Central memory CD8-positive, alpha-beta T cell (primary cell): ENCODE data around the gene DNAH3.
"Not testable (repeated sequence)": the region's sequence is repeated elsewhere in the genome, so short reads cannot be mapped to it uniquely, and the experiment has no call there.

Experiments used
- ATAC-seq: fragments of 150-1000 bp; cut with Tn5 transposase; replicated peaks from 2 replicates; pipeline ENCODE4 v1.10.0; 2022; ENCODE audit warnings: mild to moderate bottlenecking, moderate FRiP score, moderate number of reproducible peaks; ENCODE audit not compliant: poor library complexity, severe bottlenecking; ENCODE audit errors: extremely low read depth
- DNase-seq, 2 donors: peaks; one replicate each; pipeline ENCODE4 v3.0.0; 2021; ENCODE audit warnings: low spot score in 2 of 2
- H3K27ac Mint-ChIP-seq: one replicate; pipeline ENCODE4 v1.8.0; 2022; ENCODE audit warnings: low read depth, mild to moderate bottlenecking, moderate library complexity, mixed read lengths
- H3K27me3 Mint-ChIP-seq: one replicate; pipeline ENCODE4 v1.8.0; 2022; ENCODE audit warnings: mixed read lengths
- H3K36me3 Mint-ChIP-seq: one replicate; pipeline ENCODE4 v1.8.0; 2022; ENCODE audit warnings: mild to moderate bottlenecking, moderate library complexity, mixed read lengths; ENCODE audit not compliant: insufficient read depth
- H3K4me1 Mint-ChIP-seq: one replicate; pipeline ENCODE4 v1.8.0; 2022; ENCODE audit warnings: mixed read lengths
- H3K4me3 Mint-ChIP-seq: one replicate; pipeline ENCODE4 v1.8.0; 2022; ENCODE audit warnings: mild to moderate bottlenecking, moderate library complexity, mixed read lengths
- H3K9me3 Mint-ChIP-seq: one replicate; pipeline ENCODE4 v1.8.0; 2022; ENCODE audit warnings: mixed read lengths

DNAH3 gene

GRCh38 chr16:20950294-20950693 is 200.4 kb downstream of the DNAH3 start:
- DNase-seq, result no peak
- ATAC-seq, result no peak
- no peak overlapping the region for H3K27ac Mint-ChIP-seq
- H3K36me3 Mint-ChIP-seq, result no peaks in the 10 kb centered on the region
- no peaks in the 10 kb centered on the region for H3K9me3 Mint-ChIP-seq
- peaks cover 7% of the 10 kb centered on the region for H3K27me3 Mint-ChIP-seq
- H3K4me1 Mint-ChIP-seq, result no peaks in the 10 kb centered on the region
- H3K4me3 Mint-ChIP-seq, result no peak overlapping the region

GRCh38 chr16:20949660-20950059 is 201.0 kb downstream of the DNAH3 start:
- Mint-ChIP-seq H3K36me3 (peaks cover 2% of the 10 kb centered on the region), H3K4me3 (no peak overlapping the region), H3K27ac (no peak overlapping the region), H3K9me3 (no peaks in the 10 kb centered on the region), H3K4me1 (no peaks in the 10 kb centered on the region), H3K27me3 (peaks cover 7% of the 10 kb centered on the region)
- no peak for DNase-seq
- no peak for ATAC-seq

- ATAC-seq, result no peak
- no peak for DNase-seq
- Mint-ChIP-seq H3K4me3 (no peak overlapping the region), H3K9me3 (no peaks in the 10 kb centered on the region), H3K4me1 (no peaks in the 10 kb centered on the region), H3K27me3 (peaks cover 7% of the 10 kb centered on the region), H3K27ac (no peak overlapping the region), H3K36me3 (peaks cover 2% of the 10 kb centered on the region)
Observed at GRCh38 chr16:20948444-20948843, 202.2 kb downstream of the DNAH3 start.

GRCh38 chr16:20946015-20946629 is 204.5 kb downstream of the DNAH3 start:
- no peak overlapping the region for H3K27ac Mint-ChIP-seq

DNA sequence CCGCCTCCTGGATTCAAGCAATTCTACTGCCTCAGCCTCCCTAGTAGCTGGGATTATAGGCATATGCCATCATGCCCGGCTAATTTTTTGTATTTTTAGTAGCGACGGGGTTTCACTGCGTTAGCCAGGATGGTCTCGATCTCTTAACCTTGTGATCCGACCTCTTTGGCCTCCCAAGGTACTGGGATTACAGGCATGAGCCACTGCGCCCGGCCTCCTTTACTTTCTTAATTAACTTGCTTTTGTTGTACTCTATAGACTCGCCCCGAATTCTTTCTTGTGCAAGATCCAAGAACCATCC is 205.1 kb downstream of the DNAH3 start:
- not testable (repeated sequence) for ATAC-seq, H3K27me3 Mint-ChIP-seq, H3K27ac Mint-ChIP-seq, H3K4me3 Mint-ChIP-seq, H3K4me1 Mint-ChIP-seq, H3K9me3 Mint-ChIP-seq, DNase-seq, H3K36me3 Mint-ChIP-seq

More at GRCh38 chr16:20946015-20946629, 204.5 kb downstream of the DNAH3 start:
- no peak for DNase-seq
- peaks cover 2% of the 10 kb centered on the region for H3K36me3 Mint-ChIP-seq
- no peaks in the 10 kb centered on the region for H3K9me3 Mint-ChIP-seq
- no peak for ATAC-seq
- H3K4me1 Mint-ChIP-seq, result peaks cover 5% of the 10 kb centered on the region
- no peak overlapping the region for H3K4me3 Mint-ChIP-seq
- H3K27me3 Mint-ChIP-seq, result no peaks in the 10 kb centered on the region

- peaks cover 7% of the 10 kb centered on the region for H3K4me1 Mint-ChIP-seq
- peak in 1 of 2 donors; percentile 12 for DNase-seq
- peak; percentile 52 for ATAC-seq
- no peaks in the 10 kb centered on the region for H3K27me3 Mint-ChIP-seq
- peaks cover 2% of the 10 kb centered on the region for H3K36me3 Mint-ChIP-seq
- H3K27ac Mint-ChIP-seq, result no peak overlapping the region
- no peaks in the 10 kb centered on the region for H3K9me3 Mint-ChIP-seq
- no peak overlapping the region for H3K4me3 Mint-ChIP-seq
Observed at GRCh38 chr16:20944861-20945574, 205.6 kb downstream of the DNAH3 start.

DNA sequence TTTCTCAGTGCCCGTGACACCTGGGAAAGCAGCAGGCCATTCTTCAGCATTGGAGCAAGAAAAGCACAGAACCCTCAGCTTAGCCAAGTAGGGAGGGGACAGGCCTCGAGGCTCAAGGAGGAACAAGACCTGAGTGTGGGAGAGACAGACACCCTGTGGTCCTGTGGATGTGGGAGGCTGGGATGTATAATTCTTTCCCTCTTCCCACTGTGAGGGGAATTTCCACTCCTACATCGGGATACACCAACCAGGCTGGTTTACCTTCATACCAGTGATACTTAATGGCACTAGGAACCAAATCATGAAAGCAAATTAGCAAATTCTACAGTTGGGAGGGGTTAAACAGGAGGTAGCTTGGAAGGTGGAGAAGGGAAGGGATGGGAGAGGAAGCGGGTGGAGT is 208.4 kb downstream of the DNAH3 start:
- ATAC-seq (no peak), DNase-seq (no peak)
- Mint-ChIP-seq H3K36me3 (peaks cover 2% of the 10 kb centered on the region), H3K4me3 (no peak overlapping the region), H3K27me3 (no peaks in the 10 kb centered on the region), H3K4me1 (peaks cover 7% of the 10 kb centered on the region), H3K27ac (no peak overlapping the region), H3K9me3 (no peaks in the 10 kb centered on the region)

DNA sequence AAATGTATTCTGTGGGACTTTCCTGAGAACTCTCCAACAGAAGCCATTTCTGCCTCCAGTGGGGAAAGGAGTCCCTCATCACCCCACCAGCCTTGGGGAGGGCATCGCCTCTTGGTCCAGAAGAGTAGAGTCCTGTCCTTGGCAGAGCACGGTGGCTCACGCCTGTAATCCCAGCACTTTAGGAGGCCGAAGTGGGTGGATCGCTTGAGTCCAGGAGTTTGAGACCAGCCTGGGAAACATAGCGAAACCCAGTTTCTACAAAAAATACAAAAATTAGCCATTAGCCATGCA is 209.1 kb downstream of the DNAH3 start:
- Mint-ChIP-seq H3K27ac (no peak overlapping the region), H3K36me3 (peaks cover 2% of the 10 kb centered on the region), H3K4me3 (no peak overlapping the region), H3K27me3 (no peaks in the 10 kb centered on the region), H3K9me3 (no peaks in the 10 kb centered on the region), H3K4me1 (peaks cover 7% of the 10 kb centered on the region)
- no peak for ATAC-seq
- no peak for DNase-seq

DNA sequence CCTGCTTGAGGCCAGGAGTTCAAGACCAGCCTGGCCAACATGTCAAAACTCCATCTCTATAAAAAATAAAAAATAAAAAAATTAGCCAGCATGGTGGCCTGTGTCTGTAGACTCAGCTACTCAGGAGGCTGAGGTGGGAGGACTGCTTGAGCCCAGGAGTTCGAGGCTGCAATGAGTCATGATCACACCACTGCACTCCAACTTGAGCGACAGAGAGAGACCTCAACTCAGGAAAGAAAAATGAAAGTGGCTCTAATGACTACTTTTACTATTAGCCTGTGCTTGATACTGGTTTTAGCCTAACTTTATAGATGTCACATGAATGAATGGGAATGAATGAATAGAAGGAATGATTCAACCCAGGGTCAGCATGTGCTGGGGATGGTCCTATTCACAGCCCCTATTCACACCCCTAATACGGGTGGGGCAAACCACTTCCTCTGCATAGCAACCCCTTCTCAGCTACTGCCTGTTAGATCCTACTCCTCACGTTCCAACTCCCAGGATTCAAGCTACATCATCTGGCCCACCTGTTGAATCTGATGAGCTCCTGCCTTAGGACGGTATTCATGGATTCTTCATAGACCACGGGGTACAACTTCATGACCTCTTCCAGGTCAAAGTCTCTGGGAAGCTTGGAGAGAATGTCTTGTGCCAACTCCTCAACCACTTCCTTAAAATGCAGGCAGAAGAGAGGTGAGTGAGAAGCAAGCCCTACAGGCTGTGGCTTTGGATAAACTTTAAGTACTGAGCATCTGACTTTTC is 209.6 kb downstream of the DNAH3 start:
- H3K27ac Mint-ChIP-seq, result no peak overlapping the region
- H3K36me3 Mint-ChIP-seq, result peaks cover 2% of the 10 kb centered on the region
- H3K27me3 Mint-ChIP-seq, result no peaks in the 10 kb centered on the region
- peaks cover 7% of the 10 kb centered on the region for H3K4me1 Mint-ChIP-seq
- H3K9me3 Mint-ChIP-seq, result no peaks in the 10 kb centered on the region
- no peak overlapping the region for H3K4me3 Mint-ChIP-seq
- ATAC-seq (no peak), DNase-seq (no peak)

DNA sequence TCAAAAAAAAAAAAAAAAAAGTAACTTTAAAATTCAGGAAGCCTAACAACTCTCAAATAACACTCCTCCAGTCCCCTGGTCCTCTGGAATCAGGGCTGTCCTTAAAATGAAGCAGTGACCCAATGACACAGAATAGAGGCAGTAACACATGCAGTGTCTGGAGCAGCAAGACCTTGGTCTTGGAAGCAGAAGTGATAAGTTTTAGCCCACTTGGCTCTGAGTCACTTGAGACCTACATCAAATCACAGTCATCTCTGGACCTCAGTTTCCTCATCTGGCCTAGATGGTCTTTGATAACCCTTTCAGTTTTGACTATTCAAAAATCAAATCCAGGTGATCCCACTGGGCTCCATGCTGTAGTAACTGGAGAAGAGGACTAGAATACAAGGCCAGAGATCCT is 211.0 kb downstream of the DNAH3 start:
- ATAC-seq, result no peak
- no peaks in the 10 kb centered on the region for H3K36me3 Mint-ChIP-seq
- H3K27ac Mint-ChIP-seq, result no peak overlapping the region
- DNase-seq, result no peak
- no peak overlapping the region for H3K4me3 Mint-ChIP-seq
- peaks cover 7% of the 10 kb centered on the region for H3K4me1 Mint-ChIP-seq
- no peaks in the 10 kb centered on the region for H3K27me3 Mint-ChIP-seq
- no peaks in the 10 kb centered on the region for H3K9me3 Mint-ChIP-seq

- no peak overlapping the region for H3K4me3 Mint-ChIP-seq
- H3K27me3 Mint-ChIP-seq, result no peaks in the 10 kb centered on the region
- H3K4me1 Mint-ChIP-seq, result peaks cover 7% of the 10 kb centered on the region
- DNase-seq, result no peak
- ATAC-seq, result no peak
- no peak overlapping the region for H3K27ac Mint-ChIP-seq
- no peaks in the 10 kb centered on the region for H3K36me3 Mint-ChIP-seq
- no peaks in the 10 kb centered on the region for H3K9me3 Mint-ChIP-seq
Observed at GRCh38 chr16:20938426-20938825, 212.2 kb downstream of the DNAH3 start.

- DNase-seq (no peak), ATAC-seq (no peak)
- Mint-ChIP-seq H3K36me3 (no peaks in the 10 kb centered on the region), H3K4me3 (no peak overlapping the region), H3K27me3 (no peaks in the 10 kb centered on the region), H3K9me3 (no peaks in the 10 kb centered on the region), H3K27ac (no peak overlapping the region), H3K4me1 (peaks cover 7% of the 10 kb centered on the region)
Observed at GRCh38 chr16:20937736-20938135, 212.9 kb downstream of the DNAH3 start.

- ATAC-seq, result no peak
- Mint-ChIP-seq H3K27me3 (no peaks in the 10 kb centered on the region), H3K9me3 (no peaks in the 10 kb centered on the region), H3K27ac (no peak overlapping the region), H3K4me1 (no peaks in the 10 kb centered on the region), H3K4me3 (no peak overlapping the region), H3K36me3 (no peaks in the 10 kb centered on the region)
- DNase-seq, result no peak
Observed at GRCh38 chr16:20933589-20933988, 217.1 kb downstream of the DNAH3 start.
